Measurements from ENCODE around the gene P2RX7.

DNA sequence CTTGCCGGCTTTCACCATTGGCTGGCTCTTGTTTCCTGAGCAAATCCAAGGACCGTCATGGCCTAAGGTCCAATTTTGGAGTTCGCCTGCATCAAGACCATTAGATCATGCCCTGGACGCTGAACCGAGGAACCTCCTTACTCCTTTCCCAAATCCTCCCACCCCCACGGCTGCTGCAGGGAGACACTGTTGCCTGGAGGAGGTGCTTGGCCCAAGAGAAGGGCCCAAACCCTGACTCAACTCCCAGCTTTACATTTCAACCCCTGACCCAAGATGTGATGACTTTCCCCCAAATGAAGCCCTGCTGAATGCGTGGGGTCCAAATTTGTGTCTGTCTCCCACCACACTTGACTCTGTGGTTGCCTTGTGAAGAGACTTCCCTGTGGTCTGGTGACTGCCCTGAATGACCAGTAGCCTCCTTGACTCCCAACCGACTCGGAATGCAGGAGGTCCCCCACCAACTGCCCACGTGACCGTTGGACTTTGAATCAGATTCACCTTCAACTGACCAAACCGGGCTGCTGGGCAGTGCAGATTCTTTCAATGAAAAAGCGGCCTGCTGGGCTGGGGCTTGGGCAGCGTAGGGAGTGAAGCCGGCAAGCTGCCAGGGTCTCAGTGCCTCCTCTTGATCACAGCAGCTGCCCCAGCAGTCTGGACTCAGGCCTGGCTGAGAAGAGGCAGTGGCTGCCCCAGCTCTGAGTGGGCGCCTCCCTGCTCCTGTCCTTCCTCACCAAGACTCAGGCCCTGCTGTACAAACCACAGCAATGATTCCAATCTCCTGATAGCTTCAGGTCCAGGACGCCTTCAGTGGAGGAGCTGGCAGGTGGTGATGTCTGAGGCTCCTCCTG is 46.9 kb upstream of the P2RX7 start:
- TF ChIP-seq, protein P1, sequence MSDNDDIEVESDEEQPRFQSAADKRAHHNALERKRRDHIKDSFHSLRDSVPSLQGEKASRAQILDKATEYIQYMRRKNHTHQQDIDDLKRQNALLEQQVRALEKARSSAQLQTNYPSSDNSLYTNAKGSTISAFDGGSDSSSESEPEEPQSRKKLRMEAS (IDR thresholded peaks at IDR 0.05): no peak
- TF ChIP-seq EP300 (IDR thresholded peaks at IDR 0.05; ENCODE audit: borderline replicate concordance) (no peak), CREB1 (IDR thresholded peaks at IDR 0.05; ENCODE audit: low read depth) (no peak), TAF1 (IDR thresholded peaks at IDR 0.05; ENCODE audit: low read depth) (no peak), TCF12 (IDR thresholded peaks at IDR 0.05; ENCODE audit: low read depth) (no peak), CEBPB (IDR thresholded peaks at IDR 0.05) (no peak), FOXM1 (IDR thresholded peaks at IDR 0.05; ENCODE audit: borderline replicate concordance, low read depth) (no peak), YY1 (IDR thresholded peaks at IDR 0.05; ENCODE audit: low read depth) (no peak), RAD21 (IDR thresholded peaks at IDR 0.05; ENCODE audit: low read depth) (no peak)
- TF ChIP-seq, protein P2, sequence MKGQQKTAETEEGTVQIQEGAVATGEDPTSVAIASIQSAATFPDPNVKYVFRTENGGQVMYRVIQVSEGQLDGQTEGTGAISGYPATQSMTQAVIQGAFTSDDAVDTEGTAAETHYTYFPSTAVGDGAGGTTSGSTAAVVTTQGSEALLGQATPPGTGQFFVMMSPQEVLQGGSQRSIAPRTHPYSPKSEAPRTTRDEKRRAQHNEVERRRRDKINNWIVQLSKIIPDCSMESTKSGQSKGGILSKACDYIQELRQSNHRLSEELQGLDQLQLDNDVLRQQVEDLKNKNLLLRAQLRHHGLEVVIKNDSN (IDR thresholded peaks at IDR 0.05): no peak
- TF ChIP-seq, protein P3, sequence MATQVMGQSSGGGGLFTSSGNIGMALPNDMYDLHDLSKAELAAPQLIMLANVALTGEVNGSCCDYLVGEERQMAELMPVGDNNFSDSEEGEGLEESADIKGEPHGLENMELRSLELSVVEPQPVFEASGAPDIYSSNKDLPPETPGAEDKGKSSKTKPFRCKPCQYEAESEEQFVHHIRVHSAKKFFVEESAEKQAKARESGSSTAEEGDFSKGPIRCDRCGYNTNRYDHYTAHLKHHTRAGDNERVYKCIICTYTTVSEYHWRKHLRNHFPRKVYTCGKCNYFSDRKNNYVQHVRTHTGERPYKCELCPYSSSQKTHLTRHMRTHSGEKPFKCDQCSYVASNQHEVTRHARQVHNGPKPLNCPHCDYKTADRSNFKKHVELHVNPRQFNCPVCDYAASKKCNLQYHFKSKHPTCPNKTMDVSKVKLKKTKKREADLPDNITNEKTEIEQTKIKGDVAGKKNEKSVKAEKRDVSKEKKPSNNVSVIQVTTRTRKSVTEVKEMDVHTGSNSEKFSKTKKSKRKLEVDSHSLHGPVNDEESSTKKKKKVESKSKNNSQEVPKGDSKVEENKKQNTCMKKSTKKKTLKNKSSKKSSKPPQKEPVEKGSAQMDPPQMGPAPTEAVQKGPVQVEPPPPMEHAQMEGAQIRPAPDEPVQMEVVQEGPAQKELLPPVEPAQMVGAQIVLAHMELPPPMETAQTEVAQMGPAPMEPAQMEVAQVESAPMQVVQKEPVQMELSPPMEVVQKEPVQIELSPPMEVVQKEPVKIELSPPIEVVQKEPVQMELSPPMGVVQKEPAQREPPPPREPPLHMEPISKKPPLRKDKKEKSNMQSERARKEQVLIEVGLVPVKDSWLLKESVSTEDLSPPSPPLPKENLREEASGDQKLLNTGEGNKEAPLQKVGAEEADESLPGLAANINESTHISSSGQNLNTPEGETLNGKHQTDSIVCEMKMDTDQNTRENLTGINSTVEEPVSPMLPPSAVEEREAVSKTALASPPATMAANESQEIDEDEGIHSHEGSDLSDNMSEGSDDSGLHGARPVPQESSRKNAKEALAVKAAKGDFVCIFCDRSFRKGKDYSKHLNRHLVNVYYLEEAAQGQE (IDR thresholded peaks at IDR 0.05; ENCODE audit: low read depth): no peak
